Measurements from ENCODE around the gene GLA.

GLA gene

DNA sequence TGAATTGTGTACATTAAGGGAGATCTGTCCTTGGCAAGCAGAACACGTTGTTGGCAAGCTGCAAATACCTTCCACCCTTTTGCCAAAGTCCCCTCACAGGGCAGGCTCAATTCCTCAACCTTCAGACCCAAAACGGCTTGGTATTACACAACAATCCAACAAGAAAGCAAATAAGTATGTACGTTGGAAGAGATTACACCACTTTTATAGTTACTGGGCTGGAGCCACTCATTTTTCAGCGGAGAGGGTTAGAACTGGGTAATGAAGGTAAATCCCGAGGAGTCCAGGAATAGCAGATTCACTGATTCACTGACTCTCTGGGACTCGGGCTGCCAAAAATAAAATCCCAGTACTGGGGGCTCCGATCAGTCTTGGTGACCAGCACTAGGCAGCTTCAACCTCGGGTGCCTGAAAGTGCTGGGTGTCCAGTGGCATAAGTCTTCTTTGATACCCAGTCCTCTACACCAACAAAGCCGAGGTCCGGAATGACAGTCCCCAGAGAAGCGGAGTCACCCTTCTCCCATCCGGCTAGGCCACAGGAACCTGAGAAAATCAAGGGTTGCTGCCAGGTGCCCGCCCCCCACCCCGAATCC lies 59.8 kb downstream of the GLA start:
- no peaks in the 10 kb centered on the region for H3K9me3 ChIP-seq (ENCODE audit: control insufficient read depth, insufficient read depth, low read depth, low read length)
- ChIA-PET POLR2A (interaction anchor here (0.9 to 4.7 kb wide), 9 partner anchors 10 to 59 kb away, joined by 3 to 105 read pairs (median 6); partner anchors contain the start of genes GLA, HNRNPH2 and RPL36A), CTCF (interaction anchor here (0.6 to 4.1 kb wide), 2 partner anchors 43 to 466 kb away, joined by 5 to 16 read pairs; partner anchors contain the start of gene RPL36A)
- H3K4me1 ChIP-seq (ENCODE audit: control insufficient read depth, insufficient read depth, low read length), result peaks cover 10% of the 10 kb centered on the region; the same call in 1 of the 2 replicates
- H3K36me3 ChIP-seq (ENCODE audit: control insufficient read depth in 2 of 2, insufficient read depth in 1 of 2, low read length in 2 of 2), result peaks cover 18 to 24% of the 10 kb centered on the region in 2 experiments; a peak in 2 of 3 replicates
- peak overlapping the region; percentile 80 for H3K27ac ChIP-seq (ENCODE audit: extremely low read depth, low read depth, low read length)
- peak overlapping the region; percentile 61 for H3K4me3 ChIP-seq (ENCODE audit: low read depth, low read length)
- TF ChIP-seq ZNF366 (tag by site-specific recombination; conservative IDR thresholded peaks at IDR 0.05), result no peak
- TF ChIP-seq, protein P1, sequence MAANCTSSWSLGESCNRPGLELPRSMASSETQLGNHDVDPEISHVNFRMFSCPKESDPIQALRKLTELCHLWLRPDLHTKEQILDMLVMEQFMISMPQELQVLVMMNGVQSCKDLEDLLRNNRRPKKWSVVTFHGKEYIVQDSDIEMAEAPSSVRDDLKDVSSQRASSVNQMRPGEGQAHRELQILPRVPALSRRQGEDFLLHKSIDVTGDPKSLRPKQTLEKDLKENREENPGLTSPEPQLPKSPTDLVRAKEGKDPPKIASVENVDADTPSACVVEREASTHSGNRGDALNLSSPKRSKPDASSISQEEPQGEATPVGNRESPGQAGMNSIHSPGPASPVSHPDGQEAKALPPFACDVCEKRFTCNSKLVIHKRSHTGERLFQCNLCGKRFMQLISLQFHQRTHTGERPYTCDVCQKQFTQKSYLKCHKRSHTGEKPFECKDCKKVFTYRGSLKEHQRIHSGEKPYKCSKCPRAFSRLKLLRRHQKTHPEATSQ (tag by site-specific recombination; IDR thresholded peaks at IDR 0.05), result no peak
- no peak for TF ChIP-seq ZNF626 (tag by site-specific recombination; IDR thresholded peaks at IDR 0.05)
- TF ChIP-seq, protein P2, sequence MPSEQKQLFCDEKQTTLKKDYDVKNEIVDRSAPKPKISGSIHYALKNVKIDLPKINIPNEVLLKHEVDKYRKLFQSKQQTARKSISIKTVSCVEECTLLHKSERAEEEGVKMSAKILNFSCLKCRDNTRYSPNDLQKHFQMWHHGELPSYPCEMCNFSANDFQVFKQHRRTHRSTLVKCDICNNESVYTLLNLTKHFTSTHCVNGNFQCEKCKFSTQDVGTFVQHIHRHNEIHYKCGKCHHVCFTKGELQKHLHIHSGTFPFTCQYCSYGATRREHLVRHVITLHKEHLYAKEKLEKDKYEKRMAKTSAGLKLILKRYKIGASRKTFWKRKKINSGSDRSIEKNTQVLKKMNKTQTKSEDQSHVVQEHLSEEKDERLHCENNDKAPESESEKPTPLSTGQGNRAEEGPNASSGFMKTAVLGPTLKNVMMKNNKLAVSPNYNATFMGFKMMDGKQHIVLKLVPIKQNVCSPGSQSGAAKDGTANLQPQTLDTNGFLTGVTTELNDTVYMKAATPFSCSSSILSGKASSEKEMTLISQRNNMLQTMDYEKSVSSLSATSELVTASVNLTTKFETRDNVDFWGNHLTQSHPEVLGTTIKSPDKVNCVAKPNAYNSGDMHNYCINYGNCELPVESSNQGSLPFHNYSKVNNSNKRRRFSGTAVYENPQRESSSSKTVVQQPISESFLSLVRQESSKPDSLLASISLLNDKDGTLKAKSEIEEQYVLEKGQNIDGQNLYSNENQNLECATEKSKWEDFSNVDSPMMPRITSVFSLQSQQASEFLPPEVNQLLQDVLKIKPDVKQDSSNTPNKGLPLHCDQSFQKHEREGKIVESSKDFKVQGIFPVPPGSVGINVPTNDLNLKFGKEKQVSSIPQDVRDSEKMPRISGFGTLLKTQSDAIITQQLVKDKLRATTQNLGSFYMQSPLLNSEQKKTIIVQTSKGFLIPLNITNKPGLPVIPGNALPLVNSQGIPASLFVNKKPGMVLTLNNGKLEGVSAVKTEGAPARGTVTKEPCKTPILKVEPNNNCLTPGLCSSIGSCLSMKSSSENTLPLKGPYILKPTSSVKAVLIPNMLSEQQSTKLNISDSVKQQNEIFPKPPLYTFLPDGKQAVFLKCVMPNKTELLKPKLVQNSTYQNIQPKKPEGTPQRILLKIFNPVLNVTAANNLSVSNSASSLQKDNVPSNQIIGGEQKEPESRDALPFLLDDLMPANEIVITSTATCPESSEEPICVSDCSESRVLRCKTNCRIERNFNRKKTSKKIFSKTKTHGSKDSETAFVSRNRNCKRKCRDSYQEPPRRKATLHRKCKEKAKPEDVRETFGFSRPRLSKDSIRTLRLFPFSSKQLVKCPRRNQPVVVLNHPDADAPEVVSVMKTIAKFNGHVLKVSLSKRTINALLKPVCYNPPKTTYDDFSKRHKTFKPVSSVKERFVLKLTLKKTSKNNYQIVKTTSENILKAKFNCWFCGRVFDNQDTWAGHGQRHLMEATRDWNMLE (tag by site-specific recombination; conservative IDR thresholded peaks at IDR 0.05; ENCODE audit: low read depth), result no peak
- TF ChIP-seq ZNF785 (tag by site-specific recombination; IDR thresholded peaks at IDR 0.05), result no peak
- no peak for TF ChIP-seq ZNF677 (tag by site-specific recombination; IDR thresholded peaks at IDR 0.05)
- no peak for TF ChIP-seq ZNF16 (tag by site-specific recombination; IDR thresholded peaks at IDR 0.05; ENCODE audit: low read depth)
- TF ChIP-seq, protein P3, sequence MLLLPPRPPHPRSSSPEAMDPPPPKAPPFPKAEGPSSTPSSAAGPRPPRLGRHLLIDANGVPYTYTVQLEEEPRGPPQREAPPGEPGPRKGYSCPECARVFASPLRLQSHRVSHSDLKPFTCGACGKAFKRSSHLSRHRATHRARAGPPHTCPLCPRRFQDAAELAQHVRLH (tag by site-specific recombination; IDR thresholded peaks at IDR 0.05), result no peak
- no peak for TF ChIP-seq ZBTB17 (tag by site-specific recombination; IDR thresholded peaks at IDR 0.05)
- no peak for TF ChIP-seq MEIS1 (CRISPR knock-in tag; IDR thresholded peaks at IDR 0.05; ENCODE audit: borderline replicate concordance)
- no peak for TF ChIP-seq SCRT1 (tag by site-specific recombination; IDR thresholded peaks at IDR 0.05; ENCODE audit: borderline replicate concordance)
- TF ChIP-seq RBAK (tag by site-specific recombination; IDR thresholded peaks at IDR 0.05), result no peak

Data from HEK293 (cell line).